ENCODE measurements around the gene PPP1R8. TPM values are rescaled to one million over a fixed set of nuclear protein-coding genes. Genes with fewer than 3 reads are reported as not detected.
"Not testable (repeated sequence)": the region's sequence is repeated elsewhere in the genome, so short reads cannot be mapped to it uniquely, and the experiment has no call there.

The PPP1R8 gene
- polyA plus RNA-seq = 37.7 TPM
- long read RNA-seq, donor 1, transcript PPP1R8-202 (7 exons, 2,344 nt) = major isoform, 5 of 5 reads
- long read RNA-seq, donor 1, partial matches to known transcripts = 0 of 5 reads
- long read RNA-seq, donor 1, other reads (novel, unspliced or antisense) = 0 of 5 reads
- long read RNA-seq, donor 2, transcript PPP1R8-202 (7 exons, 2,344 nt) = major isoform, 14 of 21 reads
- long read RNA-seq, donor 2, partial matches to known transcripts = 7 of 21 reads
- long read RNA-seq, donor 2, other reads (novel, unspliced or antisense) = 0 of 21 reads
- long read RNA-seq, donor 3 = 0 reads
- long read RNA-seq, donor 4, partial matches to known transcripts = 0 of 2 reads
- long read RNA-seq, donor 4, other reads (novel, unspliced or antisense) = 0 of 2 reads
- long read RNA-seq, donor 5, transcript PPP1R8-202 (7 exons, 2,344 nt) = major isoform, 5 of 28 reads
- long read RNA-seq, donor 5, partial matches to known transcripts = 12 of 28 reads
- long read RNA-seq, donor 5, other reads (novel, unspliced or antisense) = 11 of 28 reads
- long read RNA-seq, donor 6, transcript PPP1R8-202 (7 exons, 2,344 nt) = major isoform, 10 of 48 reads
- long read RNA-seq, donor 6, partial matches to known transcripts = 37 of 48 reads
- long read RNA-seq, donor 6, other reads (novel, unspliced or antisense) = 0 of 48 reads
- long read RNA-seq, donor 7, partial matches to known transcripts = 0 of 1 reads
- long read RNA-seq, donor 7, other reads (novel, unspliced or antisense) = 0 of 1 reads
- long read RNA-seq, donor 8, transcript PPP1R8-202 (7 exons, 2,344 nt) = major isoform, 9 of 22 reads
- long read RNA-seq, donor 8, partial matches to known transcripts = 13 of 22 reads
- long read RNA-seq, donor 8, other reads (novel, unspliced or antisense) = 0 of 22 reads
- long read RNA-seq, donor 9, transcript PPP1R8-202 (7 exons, 2,344 nt) = major isoform, 6 of 14 reads
- long read RNA-seq, donor 9, partial matches to known transcripts = 7 of 14 reads
- long read RNA-seq, donor 9, other reads (novel, unspliced or antisense) = 0 of 14 reads
- long read RNA-seq, donor 10, transcript PPP1R8-202 (7 exons, 2,344 nt) = major isoform, 11 of 11 reads
- long read RNA-seq, donor 10, partial matches to known transcripts = 0 of 11 reads
- long read RNA-seq, donor 10, other reads (novel, unspliced or antisense) = 0 of 11 reads
- long read RNA-seq, donor 11, partial matches to known transcripts = 0 of 3 reads
- long read RNA-seq, donor 11, other reads (novel, unspliced or antisense) = 0 of 3 reads

DNA sequence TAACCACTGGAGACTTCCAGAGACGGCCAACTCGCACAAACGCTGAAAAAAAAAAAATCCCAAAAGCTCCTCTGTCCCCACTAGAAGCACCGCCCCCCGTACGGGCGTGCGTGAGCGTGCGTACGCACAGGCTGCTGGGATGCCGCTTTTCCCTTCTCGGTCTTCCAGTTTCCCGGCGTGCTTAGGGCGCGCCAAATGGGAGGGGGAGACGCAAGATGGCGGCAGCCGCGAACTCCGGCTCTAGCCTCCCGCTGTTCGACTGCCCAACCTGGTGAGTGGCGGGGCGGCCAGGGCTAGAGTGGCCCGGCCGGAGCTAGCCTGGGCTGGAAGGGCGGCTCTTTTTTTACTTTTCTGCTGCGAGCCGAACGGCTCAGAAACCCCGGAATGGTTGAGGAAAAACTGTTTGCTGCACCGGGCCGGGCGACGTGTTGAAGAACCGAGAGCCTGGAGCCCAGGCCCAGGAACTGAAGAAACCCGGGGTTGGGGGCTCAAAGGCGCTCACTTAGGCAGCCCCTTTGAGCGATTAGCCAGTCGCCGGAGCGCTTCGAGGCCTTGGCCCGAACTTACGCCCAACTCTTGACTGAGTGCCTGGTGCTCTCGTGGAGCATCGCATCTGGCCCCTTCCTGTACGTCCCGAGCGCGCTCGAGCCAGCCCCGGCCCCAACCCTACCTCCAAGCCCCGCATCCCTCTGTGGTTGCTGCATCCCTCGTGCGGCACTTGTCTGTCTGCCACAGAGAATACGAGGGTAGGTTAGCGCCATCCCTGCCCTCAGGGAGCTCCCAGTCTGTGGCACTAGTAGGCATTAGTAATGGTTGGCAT, at the start of gene PPP1R8:
Gene PPP1R8 (plus strand): TSS at position 162 of the 820 bp plus-strand sequence. CDS start 54 bp downstream, at position 216.
- Histone ChIP-seq H3K36me3 (ENCODE audit: control insufficient read depth, insufficient read depth, low read length) (peaks cover 20% of the 10 kb centered on the region), H3K27me3 (ENCODE audit: control insufficient read depth, insufficient read depth, low read length) (no peaks in the 10 kb centered on the region), H3K4me1 (ENCODE audit: control insufficient read depth, insufficient read depth, low read length) (peaks cover 12% of the 10 kb centered on the region), H3K4me3 (ENCODE audit: low read length) (peak within 1 kb of the TSS; percentile 92), H3K27ac (ENCODE audit: low read length) (peak within 1 kb of the TSS; percentile 98), H3K9me3 (ENCODE audit: control insufficient read depth, low read depth, low read length) (peaks cover 3% of the 10 kb centered on the region)
- peak; percentile 95 to 96 for DNase-seq
- 0% methylated on average over 1 of the region's 60 CpGs for WGBS (ENCODE audit: insufficient coverage, low lambda C conversion rate)

DNA sequence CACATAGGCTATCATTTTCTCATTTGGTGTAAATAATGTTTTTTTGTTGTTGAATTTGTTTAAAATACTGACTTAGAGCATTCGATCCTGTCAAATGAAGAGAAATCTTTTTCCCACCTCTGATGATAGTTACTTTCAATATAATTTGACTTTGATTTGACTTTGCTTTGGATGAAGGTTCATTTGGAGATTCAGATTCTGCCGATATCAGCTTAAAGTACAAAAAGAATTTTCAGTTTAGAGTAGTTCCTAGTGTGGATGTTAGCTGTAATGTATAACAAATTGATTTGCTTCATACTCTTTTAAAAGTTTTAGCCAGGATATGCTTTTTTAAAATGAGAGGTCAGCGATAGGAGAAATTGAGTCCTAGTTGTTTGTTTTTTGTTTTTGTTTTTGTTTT, 47.6 kb upstream of the PPP1R8 start:
- no peaks in the 10 kb centered on the region for H3K27me3 ChIP-seq (ENCODE audit: control insufficient read depth, insufficient read depth, low read length)
- DNase-seq = no peak
- H3K4me1 ChIP-seq (ENCODE audit: control insufficient read depth, insufficient read depth, low read length) = peaks cover 29% of the 10 kb centered on the region
- H3K9me3 ChIP-seq (ENCODE audit: control insufficient read depth, low read depth, low read length) = no peaks in the 10 kb centered on the region
- H3K36me3 ChIP-seq (ENCODE audit: control insufficient read depth, insufficient read depth, low read length) = peaks cover 9% of the 10 kb centered on the region
- H3K4me3 ChIP-seq (ENCODE audit: low read length) = no peak overlapping the region
- 100% methylated on average over 2 of the region's 3 CpGs for WGBS (ENCODE audit: insufficient coverage, low lambda C conversion rate)
- H3K27ac ChIP-seq (ENCODE audit: low read length) = no peak overlapping the region

DNA sequence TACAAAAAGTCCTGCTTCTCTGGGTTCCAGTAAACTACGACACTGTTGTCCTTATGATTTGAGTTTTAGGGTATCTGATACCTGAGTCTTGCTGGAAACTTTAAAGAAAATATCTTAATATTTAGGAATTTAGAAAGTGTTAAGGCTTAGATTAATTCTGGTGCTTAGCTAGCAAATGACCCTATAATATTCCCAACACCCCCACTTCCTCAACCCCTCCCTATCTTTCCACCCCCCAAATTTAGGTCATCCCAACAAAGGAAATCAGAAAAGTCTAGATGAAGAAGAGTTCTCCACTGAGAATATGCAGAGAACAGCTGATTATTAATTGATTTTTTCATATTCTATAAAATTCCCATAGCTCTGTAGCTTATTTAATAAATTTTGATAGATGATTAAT, 45.9 kb upstream of the PPP1R8 start:
- Histone ChIP-seq H3K36me3 (ENCODE audit: control insufficient read depth, insufficient read depth, low read length) (peaks cover 12% of the 10 kb centered on the region), H3K27ac (ENCODE audit: low read length) (peak overlapping the region; percentile 90), H3K4me1 (ENCODE audit: control insufficient read depth, insufficient read depth, low read length) (peaks cover 27% of the 10 kb centered on the region), H3K9me3 (ENCODE audit: control insufficient read depth, low read depth, low read length) (no peaks in the 10 kb centered on the region), H3K27me3 (ENCODE audit: control insufficient read depth, insufficient read depth, low read length) (no peaks in the 10 kb centered on the region), H3K4me3 (ENCODE audit: low read length) (no peak overlapping the region)
- no peak for DNase-seq
- 100% methylated on average over 1 of the region's 1 CpG for WGBS (ENCODE audit: insufficient coverage, low lambda C conversion rate)

DNA sequence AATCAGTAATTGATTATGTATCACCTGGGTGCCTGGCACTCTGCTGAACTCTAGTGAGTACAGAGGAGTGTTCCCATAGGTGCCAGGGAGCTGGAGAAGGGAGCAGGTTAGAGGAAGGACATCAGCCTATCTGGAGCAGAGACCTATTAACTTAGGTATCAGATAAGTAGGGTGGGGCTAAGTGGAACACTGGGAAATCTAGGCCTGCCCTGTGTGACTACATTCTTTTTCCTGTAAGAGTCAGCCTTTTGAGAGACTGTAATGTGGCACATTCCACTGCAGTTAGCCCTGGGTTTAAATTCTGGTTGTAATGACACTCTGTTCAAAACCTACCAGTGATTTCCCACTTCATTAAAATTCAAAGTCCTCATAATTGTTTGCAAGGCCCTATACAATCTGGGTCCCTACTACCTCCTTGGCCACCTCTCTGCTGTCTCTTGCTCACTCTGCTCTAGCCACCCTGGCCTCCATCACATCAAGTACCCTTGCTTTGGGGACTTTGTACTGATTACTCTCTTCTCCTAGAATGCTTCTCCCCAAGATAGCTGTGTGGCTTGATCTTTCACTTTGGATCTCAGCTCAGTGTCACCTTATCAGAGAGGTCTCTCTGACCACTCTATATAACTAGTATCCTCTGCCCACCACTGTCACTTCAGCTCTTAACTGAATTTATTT, 44.7 kb upstream of the PPP1R8 start:
- peak overlapping the region; percentile 90 for H3K27ac ChIP-seq (ENCODE audit: low read length)
- peak; percentile 66 to 84 for DNase-seq
- peaks cover 29% of the 10 kb centered on the region for H3K4me1 ChIP-seq (ENCODE audit: control insufficient read depth, insufficient read depth, low read length)

DNA sequence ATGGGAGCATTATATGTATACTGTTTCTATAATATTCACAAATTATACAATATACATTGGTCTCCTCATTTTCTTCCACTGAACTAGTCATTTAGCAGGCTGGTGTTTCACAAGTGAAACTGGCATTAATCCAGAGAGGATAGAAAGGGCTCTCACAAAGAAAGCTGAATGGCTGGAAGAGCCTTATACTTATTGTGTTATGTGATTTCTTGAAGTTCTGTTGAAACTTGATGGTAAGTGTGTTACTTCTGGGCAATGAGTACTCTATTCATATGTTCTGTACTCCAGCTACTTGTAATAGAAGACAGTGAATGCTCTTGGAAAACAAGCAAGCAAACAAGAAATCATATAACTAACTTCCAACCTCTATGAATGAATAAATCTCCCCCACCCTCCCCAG, 42.7 kb upstream of the PPP1R8 start:
- H3K4me3 ChIP-seq (ENCODE audit: low read length) = no peak overlapping the region
- peaks cover 29% of the 10 kb centered on the region for H3K4me1 ChIP-seq (ENCODE audit: control insufficient read depth, insufficient read depth, low read length)
- H3K36me3 ChIP-seq (ENCODE audit: control insufficient read depth, insufficient read depth, low read length) = peaks cover 23% of the 10 kb centered on the region
- peak overlapping the region; percentile 90 for H3K27ac ChIP-seq (ENCODE audit: low read length)
- H3K27me3 ChIP-seq (ENCODE audit: control insufficient read depth, insufficient read depth, low read length) = no peaks in the 10 kb centered on the region
- H3K9me3 ChIP-seq (ENCODE audit: control insufficient read depth, low read depth, low read length) = no peaks in the 10 kb centered on the region
- DNase-seq = peak in 1 of 2 donors; percentile 12

More for the DNA sequence above, 44.7 kb upstream of the PPP1R8 start:
- no peaks in the 10 kb centered on the region for H3K27me3 ChIP-seq (ENCODE audit: control insufficient read depth, insufficient read depth, low read length)
- H3K9me3 ChIP-seq (ENCODE audit: control insufficient read depth, low read depth, low read length) = no peaks in the 10 kb centered on the region
- peaks cover 18% of the 10 kb centered on the region for H3K36me3 ChIP-seq (ENCODE audit: control insufficient read depth, insufficient read depth, low read length)
- no peak overlapping the region for H3K4me3 ChIP-seq (ENCODE audit: low read length)

DNA sequence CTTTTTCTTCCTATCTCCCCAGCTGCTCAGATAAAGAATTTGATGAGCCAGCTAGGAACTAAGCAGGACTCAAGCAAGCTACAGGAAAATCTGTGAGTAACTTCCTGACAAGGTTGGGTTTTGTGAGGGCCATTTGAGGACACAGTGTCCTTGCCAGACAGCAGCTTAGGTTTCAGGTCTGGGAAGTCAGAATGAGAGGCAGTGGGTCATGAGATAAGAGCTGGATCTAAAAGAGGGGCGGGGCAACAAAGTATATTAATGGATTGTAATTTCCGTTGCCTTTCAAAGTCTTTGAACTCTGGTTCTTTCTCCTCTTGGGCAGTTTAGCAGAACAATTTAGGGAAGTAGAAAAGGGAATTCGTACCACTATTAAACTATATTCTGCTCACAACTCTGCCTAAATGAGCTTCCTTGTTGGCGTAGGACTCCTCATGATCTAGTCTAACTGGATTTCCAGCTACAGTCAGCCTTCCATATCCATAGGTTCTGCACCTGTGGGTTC, 41.0 kb upstream of the PPP1R8 start:
- H3K9me3 ChIP-seq (ENCODE audit: control insufficient read depth, low read depth, low read length) = no peaks in the 10 kb centered on the region
- no peak overlapping the region for H3K4me3 ChIP-seq (ENCODE audit: low read length)
- peaks cover 29% of the 10 kb centered on the region for H3K4me1 ChIP-seq (ENCODE audit: control insufficient read depth, insufficient read depth, low read length)
- peaks cover 36% of the 10 kb centered on the region for H3K36me3 ChIP-seq (ENCODE audit: control insufficient read depth, insufficient read depth, low read length)
- WGBS (ENCODE audit: insufficient coverage, low lambda C conversion rate) = no CpG with 5 or more reads among the region's 4 CpGs
- peak overlapping the region; percentile 22 for H3K27ac ChIP-seq (ENCODE audit: low read length)
- peak in 1 of 2 donors; percentile 20 for DNase-seq
- no peaks in the 10 kb centered on the region for H3K27me3 ChIP-seq (ENCODE audit: control insufficient read depth, insufficient read depth, low read length)

DNA sequence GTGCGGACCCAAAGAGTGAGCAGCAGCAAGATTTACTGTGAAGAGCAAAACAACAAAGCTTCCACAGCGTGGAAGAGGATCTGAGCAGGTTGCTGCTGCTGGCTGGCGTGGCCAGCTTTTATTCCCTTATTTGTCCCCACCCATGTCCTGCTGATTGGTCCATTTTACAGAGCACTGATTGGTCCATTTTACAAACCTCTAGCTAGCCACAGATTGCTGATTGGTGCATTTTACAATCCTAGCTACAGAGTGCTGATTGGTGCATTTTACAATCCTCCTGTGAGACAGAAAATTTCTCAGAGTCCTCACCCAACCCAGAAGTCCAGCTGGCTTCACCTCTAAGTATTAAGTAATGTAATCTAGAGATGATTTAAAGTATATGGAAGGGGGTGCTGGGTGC, 40.3 kb upstream of the PPP1R8 start:
- DNase-seq; H3K27me3 ChIP-seq (ENCODE audit: control insufficient read depth, insufficient read depth, low read length); H3K4me3 ChIP-seq (ENCODE audit: low read length); H3K27ac ChIP-seq (ENCODE audit: low read length); H3K9me3 ChIP-seq (ENCODE audit: control insufficient read depth, low read depth, low read length): not testable (repeated sequence)
- Histone ChIP-seq H3K36me3 (ENCODE audit: control insufficient read depth, insufficient read depth, low read length) (peaks cover 39% of the 10 kb centered on the region), H3K4me1 (ENCODE audit: control insufficient read depth, insufficient read depth, low read length) (peaks cover 26% of the 10 kb centered on the region)
- no CpG with 5 or more reads among the region's 3 CpGs for WGBS (ENCODE audit: insufficient coverage, low lambda C conversion rate)

DNA sequence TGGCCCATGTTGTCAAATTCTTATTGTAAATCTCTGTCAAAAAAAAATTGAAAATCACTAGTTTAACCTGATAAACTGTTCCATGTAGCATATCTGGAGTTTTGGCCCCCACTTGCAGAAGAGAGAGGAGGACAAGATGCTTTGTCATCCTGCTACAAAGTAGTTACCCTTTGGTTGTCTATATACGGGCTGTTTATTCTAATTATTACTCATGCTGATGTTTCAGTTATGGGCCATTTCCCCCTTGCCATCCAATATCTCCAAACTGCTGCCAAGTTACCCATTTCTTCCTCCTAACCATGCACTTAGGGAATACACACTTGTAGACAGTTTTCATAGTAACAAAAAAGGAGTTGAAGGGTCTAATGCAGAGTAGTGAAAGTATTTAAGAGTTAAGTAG, 35.0 kb upstream of the PPP1R8 start:
- Histone ChIP-seq H3K27me3 (ENCODE audit: control insufficient read depth, insufficient read depth, low read length) (no peaks in the 10 kb centered on the region), H3K9me3 (ENCODE audit: control insufficient read depth, low read depth, low read length) (no peaks in the 10 kb centered on the region), H3K4me3 (ENCODE audit: low read length) (no peak overlapping the region), H3K36me3 (ENCODE audit: control insufficient read depth, insufficient read depth, low read length) (peaks cover 54% of the 10 kb centered on the region), H3K27ac (ENCODE audit: low read length) (no peak overlapping the region), H3K4me1 (ENCODE audit: control insufficient read depth, insufficient read depth, low read length) (no peaks in the 10 kb centered on the region)
- DNase-seq = no peak
- WGBS (ENCODE audit: insufficient coverage, low lambda C conversion rate) = no CpG with 5 or more reads among the region's 1 CpG

DNA sequence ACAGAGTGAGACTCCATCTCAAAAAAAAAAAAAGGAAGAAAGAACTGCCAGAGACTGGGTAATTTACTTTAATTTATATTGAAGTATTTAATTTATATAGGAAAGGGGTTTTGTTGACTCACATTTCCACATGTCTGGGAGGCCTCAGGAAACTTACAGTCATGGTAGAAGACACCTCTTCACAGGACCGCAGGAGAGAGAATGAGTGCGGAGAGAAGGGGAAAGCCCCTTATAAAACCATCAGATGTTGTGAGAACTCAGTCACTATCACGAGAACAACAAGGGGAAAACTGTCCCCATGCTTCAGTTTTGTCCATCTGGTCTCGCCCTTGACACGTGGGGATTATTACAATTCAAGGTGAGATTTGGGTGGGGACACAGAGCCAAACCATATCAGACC, 25.8 kb upstream of the PPP1R8 start:
- no peaks in the 10 kb centered on the region for H3K9me3 ChIP-seq (ENCODE audit: control insufficient read depth, low read depth, low read length)
- H3K4me1 ChIP-seq (ENCODE audit: control insufficient read depth, insufficient read depth, low read length) = no peaks in the 10 kb centered on the region
- H3K4me3 ChIP-seq (ENCODE audit: low read length) = no peak overlapping the region
- H3K36me3 ChIP-seq (ENCODE audit: control insufficient read depth, insufficient read depth, low read length) = peaks cover 37% of the 10 kb centered on the region
- no peak overlapping the region for H3K27ac ChIP-seq (ENCODE audit: low read length)
- WGBS (ENCODE audit: insufficient coverage, low lambda C conversion rate) = no CpG with 5 or more reads among the region's 5 CpGs
- no peaks in the 10 kb centered on the region for H3K27me3 ChIP-seq (ENCODE audit: control insufficient read depth, insufficient read depth, low read length)
- DNase-seq = no peak
